ENCODE measurements around the gene CCRL2.

DNA sequence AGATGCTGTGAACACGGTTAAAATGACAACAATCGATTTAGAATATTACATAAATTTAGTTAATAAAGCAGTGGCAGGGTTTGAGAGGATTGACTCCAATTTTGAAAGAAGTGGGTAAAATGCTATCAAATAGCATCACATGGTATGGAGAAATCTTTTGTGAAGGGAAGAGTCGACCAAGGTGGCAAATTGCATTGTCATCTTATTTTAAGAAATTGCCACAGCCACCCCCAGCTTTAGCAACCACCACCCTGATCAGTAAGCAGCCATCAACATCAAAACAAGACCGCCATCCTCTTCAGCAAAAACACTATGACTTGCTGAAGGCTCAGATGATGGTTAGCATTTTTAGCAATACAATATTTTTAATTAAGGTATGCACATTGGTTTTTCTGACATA, 42.0 kb upstream of the CCRL2 start:
- TF ChIP-seq, protein P1, sequence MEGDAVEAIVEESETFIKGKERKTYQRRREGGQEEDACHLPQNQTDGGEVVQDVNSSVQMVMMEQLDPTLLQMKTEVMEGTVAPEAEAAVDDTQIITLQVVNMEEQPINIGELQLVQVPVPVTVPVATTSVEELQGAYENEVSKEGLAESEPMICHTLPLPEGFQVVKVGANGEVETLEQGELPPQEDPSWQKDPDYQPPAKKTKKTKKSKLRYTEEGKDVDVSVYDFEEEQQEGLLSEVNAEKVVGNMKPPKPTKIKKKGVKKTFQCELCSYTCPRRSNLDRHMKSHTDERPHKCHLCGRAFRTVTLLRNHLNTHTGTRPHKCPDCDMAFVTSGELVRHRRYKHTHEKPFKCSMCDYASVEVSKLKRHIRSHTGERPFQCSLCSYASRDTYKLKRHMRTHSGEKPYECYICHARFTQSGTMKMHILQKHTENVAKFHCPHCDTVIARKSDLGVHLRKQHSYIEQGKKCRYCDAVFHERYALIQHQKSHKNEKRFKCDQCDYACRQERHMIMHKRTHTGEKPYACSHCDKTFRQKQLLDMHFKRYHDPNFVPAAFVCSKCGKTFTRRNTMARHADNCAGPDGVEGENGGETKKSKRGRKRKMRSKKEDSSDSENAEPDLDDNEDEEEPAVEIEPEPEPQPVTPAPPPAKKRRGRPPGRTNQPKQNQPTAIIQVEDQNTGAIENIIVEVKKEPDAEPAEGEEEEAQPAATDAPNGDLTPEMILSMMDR (IDR thresholded peaks at IDR 0.05; ENCODE audit: poor library complexity, severe bottlenecking), result no peak
- TF ChIP-seq EZH2 (IDR thresholded peaks at IDR 0.05; ENCODE audit: borderline replicate concordance, insufficient read depth, low read length, poor library complexity, severe bottlenecking) (no peak), POLR2AphosphoS5 (IDR thresholded peaks at IDR 0.05) (no peak), EP300 (conservative IDR thresholded peaks at IDR 0.05; ENCODE audit: poor library complexity, severe bottlenecking) (no peak)

Measured in neural cell (in vitro differentiated cells).